GM23248 (cell line): ENCODE data around the gene CACNA2D2.

Source experiments
- EZH2 ChIP-seq: fragments of 200-600 bp; sonication (generic); IDR thresholded peaks from 2 replicates; pipeline ENCODE4 v1.6.1; 2018; ENCODE audit warnings: antibody characterized with exemption, mild to moderate bottlenecking; ENCODE audit not compliant: insufficient read depth, poor library complexity, severe bottlenecking
- EZH2phosphoT487 ChIP-seq: fragments of 200-600 bp; sonication (generic); IDR thresholded peaks from 2 replicates; pipeline ENCODE4 v1.6.1; 2018; ENCODE audit warnings: antibody characterized with exemption, moderate library complexity, mild to moderate bottlenecking, low read depth; ENCODE audit not compliant: insufficient read depth

DNA sequence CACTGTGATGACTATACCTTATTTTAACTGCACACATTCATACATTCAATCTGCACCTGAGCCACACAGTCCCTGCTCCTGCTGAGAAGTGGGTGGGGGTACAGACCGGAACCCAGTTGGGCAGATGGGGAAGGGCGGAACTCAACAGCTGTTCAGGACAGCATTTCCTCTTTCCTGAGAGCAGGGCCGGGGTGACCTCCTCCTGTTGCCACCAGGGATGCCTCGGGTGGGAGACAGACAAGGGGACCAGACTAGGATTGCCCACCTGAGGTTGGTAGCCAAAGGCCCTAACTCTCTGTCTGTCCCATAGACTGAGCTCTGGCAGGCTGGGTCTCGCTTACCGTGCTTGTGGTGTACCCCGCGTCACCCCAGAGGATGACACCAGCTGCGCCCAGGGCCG lies 184.8 kb downstream of the CACNA2D2 start:
- no peak for TF ChIP-seq EZH2phosphoT487
- TF ChIP-seq EZH2, result no peak
